Right atrium auricular region (tissue), 2 donors: ENCODE data around the gene LRRC52. TPM values are rescaled to one million over a fixed set of nuclear protein-coding genes. Genes with fewer than 3 reads are reported as not detected.

Experiments used
- DNase-seq: peaks from one replicate; pipeline ENCODE4 v3.0.0-alpha.2; 2019; ENCODE audit warnings: low spot score
- H3K27ac ChIP-seq, 2 donors: fragments of 200-600 bp; sonication (generic); 1 replicate in 1 of 2; 2 replicates in 1 of 2; pipeline ENCODE4 v1.5.1; 2016 to 2019
- H3K27me3 ChIP-seq, 2 donors: fragments of 200-600 bp; sonication (generic); one replicate each; pipeline versions ENCODE4 v1.5.1 to v1.6.0; 2017 to 2019
- H3K36me3 ChIP-seq: fragments of 200-600 bp; sonication (generic); one replicate; pipeline ENCODE4 v1.5.1; 2016
- H3K4me1 ChIP-seq, 2 donors: fragments of 200-600 bp; sonication (generic); one replicate each; pipeline versions ENCODE4 v1.5.1 to v1.6.0; 2017 to 2019
- H3K4me3 ChIP-seq, 2 donors: fragments of 200-600 bp; sonication (generic); 1 replicate in 1 of 2; 2 replicates in 1 of 2; pipeline ENCODE4 v1.5.1; 2017 to 2019; ENCODE audit warnings: mild to moderate bottlenecking in 1 of 2, moderate library complexity in 1 of 2
- H3K9me3 ChIP-seq, 2 donors: fragments of 200-600 bp; sonication (generic); one replicate each; pipeline ENCODE4 v1.5.1; 2019
- CTCF ChIP-seq, 2 donors: fragments of 200-600 bp; sonication (generic); IDR thresholded peaks; one replicate each; pipeline ENCODE4 v1.5.1; 2019; ENCODE audit warnings: antibody characterized with exemption in 2 of 2
- total RNA-seq, 2 donors: library from RNA; depleted of rRNA; stranded (reverse); fragments of >200 nt; gene quantifications; one replicate each; pipeline ENCODE4 v1.1.0, GENCODE V29; 2016

The LRRC52 gene
- total RNA-seq, 2 donors from 2014 or later = not detected

GRCh38 chr1:165527251-165528007 is 16.4 kb upstream of the LRRC52 start:
- peaks cover 0 to 24% of the 10 kb centered on the region in 2 donors for H3K4me1 ChIP-seq
- H3K27ac ChIP-seq = no peak overlapping the region
- H3K36me3 ChIP-seq = no peaks in the 10 kb centered on the region
- TF ChIP-seq CTCF (IDR thresholded peaks at IDR 0.05) = no peak
- H3K4me3 ChIP-seq = no peak overlapping the region
- H3K9me3 ChIP-seq = peaks cover 0 to 5% of the 10 kb centered on the region in 2 donors
- H3K27me3 ChIP-seq = no peaks in the 10 kb centered on the region
- no peak for DNase-seq

- no peak for TF ChIP-seq CTCF (IDR thresholded peaks at IDR 0.05)
- Histone ChIP-seq H3K27ac (peak overlapping the region in 1 of 2 donors; percentile 33), H3K4me1 (peaks cover 0 to 24% of the 10 kb centered on the region in 2 donors), H3K9me3 (no peaks in the 10 kb centered on the region), H3K27me3 (no peaks in the 10 kb centered on the region), H3K36me3 (no peaks in the 10 kb centered on the region), H3K4me3 (no peak overlapping the region)
- no peak for DNase-seq
Observed at GRCh38 chr1:165531021-165531420, 12.8 kb upstream of the LRRC52 start.

- H3K4me3 ChIP-seq = no peak overlapping the region
- H3K4me1 ChIP-seq = peaks cover 0 to 24% of the 10 kb centered on the region in 2 donors
- no peak for DNase-seq
Observed at GRCh38 chr1:165532053-165532452, 11.7 kb upstream of the LRRC52 start.

GRCh38 chr1:165533254-165533653 is 10.5 kb upstream of the LRRC52 start:
- Histone ChIP-seq H3K27ac (no peak overlapping the region), H3K9me3 (no peaks in the 10 kb centered on the region), H3K4me1 (peaks cover 0 to 19% of the 10 kb centered on the region in 2 donors), H3K27me3 (no peaks in the 10 kb centered on the region), H3K4me3 (no peak overlapping the region), H3K36me3 (no peaks in the 10 kb centered on the region)
- DNase-seq = no peak
- TF ChIP-seq CTCF (IDR thresholded peaks at IDR 0.05) = no peak

More at GRCh38 chr1:165532053-165532452, 11.7 kb upstream of the LRRC52 start:
- no peak for TF ChIP-seq CTCF (IDR thresholded peaks at IDR 0.05)
- H3K27me3 ChIP-seq = no peaks in the 10 kb centered on the region
- no peak overlapping the region for H3K27ac ChIP-seq
- no peaks in the 10 kb centered on the region for H3K9me3 ChIP-seq
- no peaks in the 10 kb centered on the region for H3K36me3 ChIP-seq

GRCh38 chr1:165536016-165536415 is 7.8 kb upstream of the LRRC52 start:
- no peak for DNase-seq
- H3K36me3 ChIP-seq = no peaks in the 10 kb centered on the region
- H3K9me3 ChIP-seq = no peaks in the 10 kb centered on the region
- H3K4me1 ChIP-seq = peaks cover 0 to 27% of the 10 kb centered on the region in 2 donors
- H3K4me3 ChIP-seq = no peak overlapping the region
- H3K27ac ChIP-seq = no peak overlapping the region
- H3K27me3 ChIP-seq = no peaks in the 10 kb centered on the region
- no peak for TF ChIP-seq CTCF (IDR thresholded peaks at IDR 0.05)
